OCI-LY7 (cell line): Measurements from ENCODE around the gene FABP1. TPM values are rescaled to one million over a fixed set of nuclear protein-coding genes. Genes with fewer than 3 reads are reported as not detected.

Experiments used
- BruUV-seq: library from RNA; stranded (reverse); fragments of 400-500 nt; replicated peaks from 2 replicates; lab custom pipeline; 2021; lab: Mats Ljungman, UMichigan
- CTCF ChIA-PET: fragments of 300-600 bp; sonication (Branson Sonifier 250); formaldehyde crosslinking; loops from one replicate; lab custom pipeline; 2022; ENCODE audit warnings: antibody characterized with exemption; ENCODE audit not compliant: unreplicated experiment; lab: Charles Lee
- POLR2A ChIA-PET: fragments of 300-600 bp; sonication (Branson Sonifier 250); formaldehyde crosslinking; loops from one replicate; lab custom pipeline; 2022; ENCODE audit warnings: antibody characterized with exemption; lab: Charles Lee
- DNase-seq: peaks from one replicate; pipeline ENCODE4 v3.0.0-alpha.2; 2015; ENCODE audit warnings: low spot score
- H2AFZ ChIP-seq: fragments of 200-600 bp; sonication (generic), shearing (Covaris generic); 2 replicates; pipeline ENCODE4 v1.6.1; 2014; ENCODE audit warnings: mild to moderate bottlenecking, antibody characterized with exemption, low read length, moderate library complexity
- H3K27ac ChIP-seq: fragments of 200-600 bp; sonication (generic); 2 replicates; pipeline ENCODE4 v1.5.1; 2014; ENCODE audit warnings: mixed run types, low read depth, mild to moderate bottlenecking, moderate library complexity, low read length, inconsistent platforms; ENCODE audit not compliant: poor library complexity, severe bottlenecking
- H3K36me3 ChIP-seq: fragments of 200-600 bp; sonication (generic); 2 replicates; pipeline ENCODE4 v1.6.1; 2014; ENCODE audit warnings: mild to moderate bottlenecking, antibody characterized with exemption, low read length, moderate library complexity, mixed read lengths; ENCODE audit not compliant: insufficient read depth
- H3K4me1 ChIP-seq: fragments of 200-600 bp; sonication (generic); 2 replicates; pipeline ENCODE4 v1.5.1; 2014; ENCODE audit warnings: mild to moderate bottlenecking, low read length; ENCODE audit not compliant: insufficient read depth, poor library complexity, severe bottlenecking
- H3K4me2 ChIP-seq: fragments of 200-600 bp; sonication (generic); 2 replicates; pipeline ENCODE4 v1.6.1; 2014; ENCODE audit warnings: mild to moderate bottlenecking, low read length
- H3K4me3 ChIP-seq: fragments of 200-600 bp; sonication (generic); 2 replicates; pipeline ENCODE4 v1.5.1; 2014; ENCODE audit warnings: mild to moderate bottlenecking, low read depth, low read length; ENCODE audit not compliant: poor library complexity, severe bottlenecking
- H3K79me2 ChIP-seq: fragments of 200-600 bp; sonication (generic); 2 replicates; pipeline ENCODE4 v1.6.1; 2016; ENCODE audit warnings: low read depth, mild to moderate bottlenecking, low read length, moderate library complexity, mixed read lengths; ENCODE audit not compliant: insufficient read depth
- H3K9me2 ChIP-seq: fragments of 200-600 bp; sonication (generic); 2 replicates; pipeline ENCODE4 v1.6.1; 2016; ENCODE audit warnings: mild to moderate bottlenecking, low read length, mixed read lengths; ENCODE audit not compliant: insufficient read depth
- H3K9me3 ChIP-seq: fragments of 200-600 bp; sonication (generic); 2 replicates; pipeline ENCODE4 v1.6.1; 2014; ENCODE audit warnings: mild to moderate bottlenecking, mixed run types, low read length, mixed read lengths
- H4K20me1 ChIP-seq: fragments of 200-600 bp; sonication (generic); 2 replicates; pipeline ENCODE4 v1.6.1; 2014; ENCODE audit warnings: mild to moderate bottlenecking, antibody characterized with exemption, low read length, moderate library complexity, mixed read lengths; ENCODE audit not compliant: insufficient read depth
- EZH2phosphoT487 ChIP-seq: fragments of 200-600 bp; sonication (generic); IDR thresholded peaks from 2 replicates; pipeline ENCODE4 v1.6.1; 2018; ENCODE audit warnings: low read depth, borderline replicate concordance, mild to moderate bottlenecking, mixed run types, antibody characterized with exemption, low read length, moderate library complexity, mixed read lengths
- intact Hi-C: fragments of 100-400 bp; cut with micrococcal nuclease; formaldehyde crosslinking; loops from one replicate; pipeline ENCODE4 v1.10.0; 2022; ENCODE audit not compliant: unreplicated experiment
- microRNA-seq: library from miRNA; unstranded; fragments of <30 nt; microRNA quantifications from one replicate; pipeline ENCODE4 v1.2.0, GENCODE V29; 2022; ENCODE audit warnings: borderline replicate concordance
- small RNA-seq: library from RNA; depleted of rRNA; stranded (forward); fragments of <200 nt; gene quantifications from one replicate; pipeline ENCODE3, GENCODE V24; 2014
- total RNA-seq, 2 experiments: library from RNA; depleted of rRNA in 1 of 2; stranded (reverse); fragments of >200 nt in 1 of 2; shearing (Covaris generic) in 1 of 2; gene quantifications; 2 replicates each; pipeline ENCODE4 v1.2.3, GENCODE V29; 2014 to 2022
- TF ChIP-seq, protein P1 (sequence below): fragments of 200-600 bp; sonication (generic); conservative IDR thresholded peaks from 2 replicates; pipeline ENCODE4 v1.5.1; 2014; ENCODE audit warnings: mild to moderate bottlenecking, antibody characterized with exemption, low read length, moderate library complexity, mixed read lengths

Gene FABP1
- total RNA-seq, 2 experiments from 2014 or later = not detected

DNA sequence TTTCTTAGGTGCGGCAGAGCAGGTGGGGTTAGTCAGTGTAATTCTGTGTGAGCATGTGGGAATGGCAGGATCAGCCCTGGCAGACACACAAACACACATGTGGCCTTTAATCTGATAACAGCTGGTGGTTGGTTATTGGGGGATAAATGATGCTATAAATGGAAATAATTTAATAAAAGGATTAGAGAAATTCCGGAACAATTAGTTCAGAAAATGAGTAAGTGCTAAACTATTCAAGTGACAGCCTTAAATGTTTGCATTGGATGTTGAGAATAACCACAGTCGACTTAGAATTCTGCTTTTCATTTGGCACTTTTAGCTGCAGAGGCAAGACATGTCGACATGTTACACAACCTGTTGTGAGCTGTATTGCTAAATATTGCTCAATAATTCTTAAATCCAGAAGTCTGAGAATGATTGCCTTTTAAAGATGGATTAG is 53.0 kb downstream of the FABP1 start:
- no peaks in the 10 kb centered on the region for H4K20me1 ChIP-seq
- H3K9me3 ChIP-seq = no peaks in the 10 kb centered on the region
- no peak for DNase-seq
- no peak overlapping the region for H3K4me3 ChIP-seq
- BruUV-seq = no TSS peak
- no peaks in the 10 kb centered on the region for H3K9me2 ChIP-seq
- no peak overlapping the region for H2AFZ ChIP-seq
- H3K79me2 ChIP-seq = no peaks in the 10 kb centered on the region
- no peak overlapping the region for H3K4me2 ChIP-seq
- ChIA-PET POLR2A (no interaction called here), CTCF (no interaction called here)
- H3K36me3 ChIP-seq = no peaks in the 10 kb centered on the region
- TF ChIP-seq EZH2phosphoT487 = no peak
- TF ChIP-seq, protein P1, sequence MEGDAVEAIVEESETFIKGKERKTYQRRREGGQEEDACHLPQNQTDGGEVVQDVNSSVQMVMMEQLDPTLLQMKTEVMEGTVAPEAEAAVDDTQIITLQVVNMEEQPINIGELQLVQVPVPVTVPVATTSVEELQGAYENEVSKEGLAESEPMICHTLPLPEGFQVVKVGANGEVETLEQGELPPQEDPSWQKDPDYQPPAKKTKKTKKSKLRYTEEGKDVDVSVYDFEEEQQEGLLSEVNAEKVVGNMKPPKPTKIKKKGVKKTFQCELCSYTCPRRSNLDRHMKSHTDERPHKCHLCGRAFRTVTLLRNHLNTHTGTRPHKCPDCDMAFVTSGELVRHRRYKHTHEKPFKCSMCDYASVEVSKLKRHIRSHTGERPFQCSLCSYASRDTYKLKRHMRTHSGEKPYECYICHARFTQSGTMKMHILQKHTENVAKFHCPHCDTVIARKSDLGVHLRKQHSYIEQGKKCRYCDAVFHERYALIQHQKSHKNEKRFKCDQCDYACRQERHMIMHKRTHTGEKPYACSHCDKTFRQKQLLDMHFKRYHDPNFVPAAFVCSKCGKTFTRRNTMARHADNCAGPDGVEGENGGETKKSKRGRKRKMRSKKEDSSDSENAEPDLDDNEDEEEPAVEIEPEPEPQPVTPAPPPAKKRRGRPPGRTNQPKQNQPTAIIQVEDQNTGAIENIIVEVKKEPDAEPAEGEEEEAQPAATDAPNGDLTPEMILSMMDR = no peak
- H3K4me1 ChIP-seq = no peaks in the 10 kb centered on the region
- H3K27ac ChIP-seq = no peak overlapping the region
- intact Hi-C loops = no loop called here

DNA sequence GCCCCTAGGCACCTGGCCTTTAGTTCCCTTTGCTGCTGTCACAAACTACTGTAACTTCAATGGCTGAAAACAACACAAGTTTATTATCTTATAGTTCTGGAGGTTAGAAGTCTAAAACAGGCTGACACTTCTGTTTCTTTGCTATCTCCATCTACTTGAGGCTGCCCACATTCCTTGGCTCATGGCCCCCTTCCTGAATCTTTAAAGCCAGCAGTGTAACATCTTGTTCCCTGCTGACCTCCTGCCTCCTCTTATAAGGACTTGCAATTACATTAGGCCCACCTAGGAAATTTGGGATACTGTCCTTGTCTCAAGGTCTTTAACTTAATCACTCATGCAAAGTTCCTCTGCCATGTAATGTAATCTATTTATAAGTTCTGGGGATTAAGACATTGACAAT is 53.7 kb downstream of the FABP1 start:
- TF ChIP-seq, protein P1 = no peak
- TF ChIP-seq EZH2phosphoT487 = no peak
- H3K79me2 ChIP-seq = no peaks in the 10 kb centered on the region

More for the DNA sequence above, 53.7 kb downstream of the FABP1 start:
- Histone ChIP-seq H3K9me3 (no peaks in the 10 kb centered on the region), H3K4me3 (no peak overlapping the region), H3K27ac (no peak overlapping the region), H3K36me3 (no peaks in the 10 kb centered on the region), H4K20me1 (no peaks in the 10 kb centered on the region), H3K4me2 (no peak overlapping the region), H3K9me2 (no peaks in the 10 kb centered on the region), H3K4me1 (no peaks in the 10 kb centered on the region), H2AFZ (no peak overlapping the region)
- BruUV-seq = no TSS peak
- ChIA-PET CTCF (no interaction called here), POLR2A (no interaction called here)
- DNase-seq = no peak
- intact Hi-C loops = no loop called here

Small RNA genes within 50 kb of the gene (microRNA-seq; reads per million reads assigned to microRNA genes)
- gene MIR4780 = not detected

Small RNA genes within 50 kb of the gene (small RNA-seq; reads per million reads assigned to genes)
- not detected for gene MIR4780

Other genes with a start within 250 kb of the FABP1 start
- 97.4 and 246 TPM in 2 replicates for gene RNU2-63P, start 111.5 kb downstream of the FABP1 start, total RNA-seq (2014; rRNA removed; shearing (Covaris generic))
- 4.8 and 17.9 TPM in 2 replicates for gene RNU2-63P, start 111.5 kb downstream of the FABP1 start, total RNA-seq (2022)
- 18.7 and 22.1 TPM in 2 replicates for gene KRCC1, start 72.3 kb downstream of the FABP1 start, total RNA-seq (2014; rRNA removed; shearing (Covaris generic))
- 26.6 and 31.7 TPM in 2 replicates for gene KRCC1, start 72.3 kb downstream of the FABP1 start, total RNA-seq (2022)
- gene SMYD1, start 60.2 kb downstream of the FABP1 start, total RNA-seq (2014; rRNA removed; shearing (Covaris generic)) = not detected in 2 replicates
- gene SMYD1, start 60.2 kb downstream of the FABP1 start, total RNA-seq (2022) = not detected in 2 replicates
- not detected in 2 replicates for gene THNSL2, start 42.3 kb upstream of the FABP1 start, total RNA-seq (2014; rRNA removed; shearing (Covaris generic))
- gene THNSL2, start 42.3 kb upstream of the FABP1 start, total RNA-seq (2022) = not detected in 2 replicates